Measurements from ENCODE around the gene C6orf47. TPM values are rescaled to one million over a fixed set of nuclear protein-coding genes. Genes with fewer than 3 reads are reported as not detected.

The C6orf47 gene
- total and polyA plus RNA-seq, 2 of the 8 experiments (the other 6 are each of a cell fraction or from before 2014, with no cell fraction given) = 4.7 to 14.6 TPM

- no peak for TF ChIP-seq CBX5 (IDR thresholded peaks at IDR 0.05; ENCODE audit: low read depth, low read length)
- no peak for TF ChIP-seq GABPA (IDR thresholded peaks at IDR 0.05; ENCODE audit: borderline replicate concordance, insufficient read depth, low read length)
- TF ChIP-seq RAD21 (IDR thresholded peaks at IDR 0.05 in 1 of 2, conservative IDR thresholded peaks at IDR 0.05 in 1 of 2; ENCODE audit: low read depth in 2 of 2, low read length in 2 of 2) = no peak
- peak; percentile 87 for TF ChIP-seq TAF1 (IDR thresholded peaks at IDR 0.05; ENCODE audit: low read depth, low read length)
- TF ChIP-seq TAF7 (optimal IDR thresholded peaks at IDR 0.05; ENCODE audit: borderline replicate concordance, low read depth, low read length) = peak; percentile 48
- peak; percentile 84 to 94 for TF ChIP-seq POLR2A (IDR thresholded peaks at IDR 0.05; ENCODE audit: control extremely low read depth in 1 of 2, low read depth in 2 of 2, low read length in 2 of 2)
- TF ChIP-seq TBP (IDR thresholded peaks at IDR 0.05; ENCODE audit: low read depth, low read length) = peak; percentile 89; the same call in 1 of the 2 replicates
- TF ChIP-seq SP4 (IDR thresholded peaks at IDR 0.05; ENCODE audit: low read length) = peak; percentile 90
- peak; percentile 87 for TF ChIP-seq MAX (IDR thresholded peaks at IDR 0.05)
- TF ChIP-seq GTF2F1 (IDR thresholded peaks at IDR 0.05; ENCODE audit: borderline replicate concordance, low read depth, low read length) = peak; percentile 65; the same call in 1 of the 2 replicates
- peak; percentile 97 for TF ChIP-seq POLR2AphosphoS5 (IDR thresholded peaks at IDR 0.05; ENCODE audit: low read depth, low read length)
- peak; percentile 45; the same call in 1 of the 2 replicates for TF ChIP-seq CHD1 (IDR thresholded peaks at IDR 0.05; ENCODE audit: low read depth, low read length)
- TF ChIP-seq EGR1 (IDR thresholded peaks at IDR 0.05; ENCODE audit: borderline replicate concordance, low read depth, low read length) = peak; percentile 83
- TF ChIP-seq PHF8 (conservative IDR thresholded peaks at IDR 0.05; ENCODE audit: low read depth, low read length) = peak; percentile 95
- TF ChIP-seq KDM4A (IDR thresholded peaks at IDR 0.05; ENCODE audit: low read depth, low read length, severe bottlenecking) = peak; percentile 70
- 0 out of 2 replicates have a peak, but pooled peaks have one; percentile 1 for TF ChIP-seq SRF (IDR thresholded peaks at IDR 0.05; ENCODE audit: low read depth, low read length)
- TF ChIP-seq E2F6 (IDR thresholded peaks at IDR 0.05) = peak; percentile 96
- TF ChIP-seq CEBPB (IDR thresholded peaks at IDR 0.05; ENCODE audit: low read depth, low read length) = no peak
- peak; percentile 93; the same call in 1 of the 2 replicates for TF ChIP-seq ATF2 (IDR thresholded peaks at IDR 0.05; ENCODE audit: low read length)
- no peak for TF ChIP-seq SIRT6 (IDR thresholded peaks at IDR 0.05; ENCODE audit: low read length)
- peak; percentile 94 for TF ChIP-seq CREB1 (IDR thresholded peaks at IDR 0.05)
- peak; percentile 82 for TF ChIP-seq JUND (IDR thresholded peaks at IDR 0.05; ENCODE audit: low read length)
- TF ChIP-seq POU5F1 (IDR thresholded peaks at IDR 0.05; ENCODE audit: low read depth, low read length) = no peak
Measured at GRCh38 chr6:31619805-31620585, 40.6 kb downstream of the C6orf47 start (continued).
